Endothelial cell of umbilical vein (primary cell): ENCODE results near the gene ADM2. TPM values are rescaled to one million over a fixed set of nuclear protein-coding genes. Genes with fewer than 3 reads are reported as not detected.

Source experiments
- BruUV-seq: library from RNA; stranded (reverse); fragments of 400-500 nt; replicated peaks from 2 replicates; lab custom pipeline; 2021; lab: Mats Ljungman, UMichigan
- CTCF ChIA-PET: fragments of 300-600, 350-600 bp; sonication (Branson Sonifier 250); formaldehyde crosslinking; loops from one replicate; lab custom pipeline; 2021; ENCODE audit warnings: antibody characterized with exemption, inconsistent platforms; lab: Charles Lee
- POLR2A ChIA-PET: fragments of 300-600, 350-600 bp; sonication (Branson Sonifier 250); formaldehyde crosslinking; loops from one replicate; lab custom pipeline; 2021; ENCODE audit warnings: antibody characterized with exemption, inconsistent platforms; lab: Charles Lee
- DNase-seq: peaks from one replicate; pipeline ENCODE4 v3.0.0-alpha.2; 2011; ENCODE audit warnings: low read depth, low spot score
- FAIRE-seq: peaks from 2 replicates; lab custom pipeline; 2011; peaks lifted over from hg19 to GRCh38; lab: Jason Lieb, UNC
- H2AFZ ChIP-seq: 2 replicates; pipeline ENCODE4 v1.6.0; 2012; ENCODE audit warnings: low read depth, low read length, control low read depth, inconsistent platforms
- H3K27ac ChIP-seq: 2 replicates; pipeline ENCODE4 v1.5.1; 2011; ENCODE audit warnings: low read depth, mild to moderate bottlenecking, control low read depth, low read length, moderate library complexity; ENCODE audit not compliant: insufficient read depth
- H3K27me3 ChIP-seq, 2 experiments: 2 replicates each; pipeline versions ENCODE4 v1.6.0 to v1.6.1; 2011; ENCODE audit warnings: low read length in 2 of 2, mixed read lengths in 1 of 2; ENCODE audit not compliant: control insufficient read depth in 2 of 2, insufficient read depth in 2 of 2
- H3K36me3 ChIP-seq, 2 experiments: 2 replicates in 1 of 2; 3 replicates in 1 of 2; pipeline ENCODE4 v1.5.1; 2011; ENCODE audit warnings: low read length in 2 of 2, mild to moderate bottlenecking in 1 of 2, moderate library complexity in 1 of 2; ENCODE audit not compliant: control insufficient read depth in 2 of 2, insufficient read depth in 2 of 2; ENCODE audit errors: extremely low read depth in 1 of 2
- H3K4me1 ChIP-seq: 3 replicates; pipeline ENCODE4 v1.5.1; 2011; ENCODE audit warnings: mild to moderate bottlenecking, low read length; ENCODE audit not compliant: control insufficient read depth, insufficient read depth; ENCODE audit errors: extremely low read depth
- H3K4me2 ChIP-seq: 2 replicates; pipeline ENCODE4 v1.6.1; 2011; ENCODE audit warnings: low read length, control low read depth, mixed read lengths; ENCODE audit not compliant: insufficient read depth
- H3K4me3 ChIP-seq, 3 experiments: fragments of 200-600 bp in 1 of 3; sonication (generic), shearing (Covaris generic) in 1 of 3; replicated peaks in 1 of 3; 2 replicates each; pipeline ENCODE4 v1.5.1; 2011 to 2016; ENCODE audit warnings: control low read depth in 3 of 3, low read length in 3 of 3, mild to moderate bottlenecking in 2 of 3, inconsistent platforms in 1 of 3, low read depth in 1 of 3, moderate library complexity in 1 of 3; ENCODE audit not compliant: insufficient read depth in 1 of 3
- H3K79me2 ChIP-seq: 2 replicates; pipeline ENCODE4 v1.6.0; 2012; ENCODE audit warnings: low read length, inconsistent platforms; ENCODE audit not compliant: control insufficient read depth, insufficient read depth
- H3K9ac ChIP-seq: replicated peaks from 2 replicates; pipeline ENCODE3; 2011; ENCODE audit warnings: low read length, control low read depth; ENCODE audit not compliant: insufficient read depth; ENCODE audit errors: extremely low read depth
- H3K9me1 ChIP-seq: replicated peaks from 3 replicates; pipeline ENCODE4 v1.6.0; 2011; ENCODE audit warnings: mild to moderate bottlenecking, low read length; ENCODE audit not compliant: control insufficient read depth, insufficient read depth; ENCODE audit errors: extremely low read depth
- H3K9me3 ChIP-seq: replicated peaks from 2 replicates; pipeline ENCODE4 v1.5.1; 2012; ENCODE audit warnings: low read length, inconsistent platforms; ENCODE audit not compliant: control insufficient read depth, insufficient read depth
- H4K20me1 ChIP-seq: replicated peaks from 2 replicates; pipeline ENCODE3; 2011; ENCODE audit warnings: mild to moderate bottlenecking, low read length; ENCODE audit not compliant: control insufficient read depth, insufficient read depth; ENCODE audit errors: extremely low read depth
- EZH2 ChIP-seq: IDR thresholded peaks from 2 replicates; pipeline ENCODE4 v1.6.1; 2012; ENCODE audit warnings: borderline replicate concordance, low read depth, mild to moderate bottlenecking, moderate library complexity, low read length, inconsistent platforms; ENCODE audit not compliant: severe bottlenecking
- FOS ChIP-seq: IDR thresholded peaks from 2 replicates; pipeline ENCODE4 v1.6.1; 2011; ENCODE audit warnings: mild to moderate bottlenecking, low read length, moderate library complexity, borderline replicate concordance; ENCODE audit not compliant: insufficient read depth
- GATA2 ChIP-seq: IDR thresholded peaks from 2 replicates; pipeline ENCODE4 v1.7.0; 2011; ENCODE audit warnings: low read depth, mild to moderate bottlenecking, moderate library complexity, mixed read lengths, low read length; ENCODE audit not compliant: insufficient read length, insufficient read depth
- JUN ChIP-seq: IDR thresholded peaks from 2 replicates; pipeline ENCODE4 v1.6.1; 2011; ENCODE audit warnings: borderline replicate concordance, low read depth; ENCODE audit not compliant: insufficient read length, insufficient read depth
- MYC ChIP-seq: IDR thresholded peaks from one replicate; pipeline ENCODE4 v1.6.1; 2011; ENCODE audit warnings: mild to moderate bottlenecking, low read depth, low read length
- POLR2A ChIP-seq: IDR thresholded peaks from 2 replicates; pipeline ENCODE4 v1.6.1; 2012; ENCODE audit warnings: low read depth, mild to moderate bottlenecking, control low read depth, low read length
- POLR2AphosphoS5 ChIP-seq: IDR thresholded peaks from 2 replicates; pipeline ENCODE4 v1.6.1; 2012; ENCODE audit warnings: low read depth, mild to moderate bottlenecking, control low read depth, low read length, moderate library complexity; ENCODE audit not compliant: insufficient read depth
- dilution Hi-C: fragments of 300-500 bp; cut with MboI; formaldehyde crosslinking; loops from one replicate; pipeline ENCODE4 v1.15.0; 2019; ENCODE audit warnings: low sequenced_read_pairs; ENCODE audit not compliant: extremely low pct_ligation_motif_present
- intact Hi-C: fragments of 100-400 bp; cut with micrococcal nuclease; formaldehyde crosslinking; loops from one replicate; pipeline ENCODE4 v1.10.0; 2022
- polyA plus RNA-seq, 4 experiments: library from polyadenylated mRNA; depleted of rRNA in 3 of 4; stranded (reverse) in 3 of 4; unstranded in 1 of 4; fragments of >200 nt; gene quantifications; 2 replicates each; pipeline versions ENCODE4 v1.2.1 to v1.2.3, GENCODE V29; 2011 to 2012; ENCODE audit warnings: missing spikeins in 1 of 4
- total RNA-seq: library from RNA; stranded (reverse); gene quantifications from 2 replicates; pipeline ENCODE4 v1.2.3, GENCODE V29; 2021
- TF ChIP-seq, protein P1 (sequence below): IDR thresholded peaks from 2 replicates; pipeline ENCODE4 v1.6.1; 2011; ENCODE audit not compliant: insufficient read depth, insufficient read length
- TF ChIP-seq, protein P2 (sequence below), 2 donors: IDR thresholded peaks; 1 replicate in 1 of 2; 2 replicates in 1 of 2; pipeline ENCODE4 v1.5.1; 2011; ENCODE audit warnings: low read length in 2 of 2, mild to moderate bottlenecking in 2 of 2, moderate library complexity in 2 of 2, control low read depth in 1 of 2, inconsistent platforms in 1 of 2, low read depth in 1 of 2; ENCODE audit not compliant: insufficient read depth in 1 of 2; ENCODE audit errors: extremely low read depth in 1 of 2

ADM2 gene
- total and polyA plus RNA-seq, 2 donors (not counting 3 experiments of a cell fraction or from before 2014, with no cell fraction given), result 0.28 to 1.5 TPM

DNA sequence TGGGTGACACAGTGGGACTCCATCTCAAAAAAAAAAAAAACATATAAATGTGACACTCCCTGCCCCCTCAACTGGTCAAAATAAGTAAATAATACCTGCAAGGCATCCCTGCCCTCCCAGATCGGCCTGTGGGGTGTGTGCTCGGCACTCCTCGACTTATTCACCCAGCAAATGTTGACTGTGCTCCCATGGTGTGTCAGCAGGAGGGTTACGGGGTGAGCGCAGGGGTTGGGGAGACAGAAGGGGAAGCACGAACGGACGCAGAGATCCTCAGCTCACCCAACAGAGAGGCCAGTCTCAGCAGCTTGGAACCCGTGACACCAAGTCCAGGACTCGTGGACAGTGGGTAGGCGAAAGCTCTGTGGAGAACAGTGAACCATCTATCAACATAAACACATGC lies 1.6 kb upstream of the ADM2 start:
- Histone ChIP-seq H3K9me3 (no peaks in the 10 kb centered on the region), H4K20me1 (no peaks in the 10 kb centered on the region), H3K9ac (no peak overlapping the region), H3K9me1 (no peaks in the 10 kb centered on the region), H3K27me3 (peaks cover 10 to 22% of the 10 kb centered on the region in 2 experiments), H3K4me2 (no peak overlapping the region), H3K4me1 (no peaks in the 10 kb centered on the region), H3K79me2 (no peaks in the 10 kb centered on the region), H3K36me3 (no peaks in the 10 kb centered on the region), H3K4me3 (no peak overlapping the region), H3K27ac (no peak overlapping the region), H2AFZ (no peak overlapping the region)
- dilution Hi-C loops (no loop called here), intact Hi-C loops (no loop called here)
- BruUV-seq, result no TSS peak
- CTCF ChIA-PET, result interaction anchor here (1.1 to 1.2 kb wide), 2 partner anchors 18 to 28 kb away, joined by 3 to 4 read pairs; partner anchors contain the start of gene LMF2
- TF ChIP-seq FOS (no peak), EZH2 (no peak), GATA2 (no peak), POLR2AphosphoS5 (no peak), MYC (no peak), JUN (no peak), POLR2A (no peak)
- TF ChIP-seq, protein P1, sequence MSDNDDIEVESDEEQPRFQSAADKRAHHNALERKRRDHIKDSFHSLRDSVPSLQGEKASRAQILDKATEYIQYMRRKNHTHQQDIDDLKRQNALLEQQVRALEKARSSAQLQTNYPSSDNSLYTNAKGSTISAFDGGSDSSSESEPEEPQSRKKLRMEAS, result no peak
- TF ChIP-seq, protein P2, sequence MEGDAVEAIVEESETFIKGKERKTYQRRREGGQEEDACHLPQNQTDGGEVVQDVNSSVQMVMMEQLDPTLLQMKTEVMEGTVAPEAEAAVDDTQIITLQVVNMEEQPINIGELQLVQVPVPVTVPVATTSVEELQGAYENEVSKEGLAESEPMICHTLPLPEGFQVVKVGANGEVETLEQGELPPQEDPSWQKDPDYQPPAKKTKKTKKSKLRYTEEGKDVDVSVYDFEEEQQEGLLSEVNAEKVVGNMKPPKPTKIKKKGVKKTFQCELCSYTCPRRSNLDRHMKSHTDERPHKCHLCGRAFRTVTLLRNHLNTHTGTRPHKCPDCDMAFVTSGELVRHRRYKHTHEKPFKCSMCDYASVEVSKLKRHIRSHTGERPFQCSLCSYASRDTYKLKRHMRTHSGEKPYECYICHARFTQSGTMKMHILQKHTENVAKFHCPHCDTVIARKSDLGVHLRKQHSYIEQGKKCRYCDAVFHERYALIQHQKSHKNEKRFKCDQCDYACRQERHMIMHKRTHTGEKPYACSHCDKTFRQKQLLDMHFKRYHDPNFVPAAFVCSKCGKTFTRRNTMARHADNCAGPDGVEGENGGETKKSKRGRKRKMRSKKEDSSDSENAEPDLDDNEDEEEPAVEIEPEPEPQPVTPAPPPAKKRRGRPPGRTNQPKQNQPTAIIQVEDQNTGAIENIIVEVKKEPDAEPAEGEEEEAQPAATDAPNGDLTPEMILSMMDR (IDR thresholded peaks at IDR 0.05; ENCODE audit: extremely low read depth in 1 of 2, insufficient read depth in 1 of 2, low read depth in 1 of 2, low read length in 2 of 2), result no peak
- POLR2A ChIA-PET, result no interaction called here
- FAIRE-seq, result no peak
- DNase-seq, result no peak
